ENCODE measurements around the gene MZF1. TPM values are rescaled to one million over a fixed set of nuclear protein-coding genes. Genes with fewer than 3 reads are reported as not detected.
"Not testable (repeated sequence)": the region's sequence is repeated elsewhere in the genome, so short reads cannot be mapped to it uniquely, and the experiment has no call there.

The MZF1 gene
- total RNA-seq (2014; rRNA removed; shearing (Covaris generic)) = 16.5 and 20.8 TPM in 2 replicates
- polyA plus RNA-seq (2014; cell fraction: nucleus; rRNA removed) = 89.2 and 128 TPM in 2 replicates

GRCh38 chr19:58572818-58573657 lies at the start of gene MZF1:
Gene MZF1, minus strand, starts transcription at chr19:58573335. Its CDS starts 1,946 bp downstream, at chr19:58571389.
- peak; percentile 99 for DNase-seq (ENCODE audit: extremely low read depth, low read depth)

DNA sequence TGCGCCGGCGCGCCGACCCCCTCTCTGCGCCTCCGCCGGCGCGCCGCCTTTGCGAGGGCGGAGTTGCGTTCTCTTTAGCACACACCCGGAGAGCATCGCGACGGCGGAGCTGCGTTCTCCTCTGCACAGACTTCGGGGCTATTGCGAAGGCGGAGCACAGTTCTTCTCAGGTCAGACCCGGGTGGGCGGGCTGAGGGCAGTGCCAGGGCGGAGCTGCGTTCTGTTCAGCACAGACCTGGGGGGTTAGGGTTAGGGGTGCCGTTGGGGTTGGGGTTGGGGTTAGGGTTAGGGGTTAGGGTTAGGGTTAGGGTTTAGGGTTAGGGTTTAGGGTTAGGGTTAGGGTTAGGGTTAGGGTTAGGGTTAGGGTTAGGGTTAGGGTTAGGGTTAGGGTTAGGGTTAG lies 34.1 kb upstream of the MZF1 start:
- DNase-seq (ENCODE audit: extremely low read depth, low read depth) = not testable (repeated sequence)

GRCh38 chr19:58606251-58606896 lies 33.2 kb upstream of the MZF1 start:
- not testable (repeated sequence) for DNase-seq (ENCODE audit: extremely low read depth, low read depth)

DNA sequence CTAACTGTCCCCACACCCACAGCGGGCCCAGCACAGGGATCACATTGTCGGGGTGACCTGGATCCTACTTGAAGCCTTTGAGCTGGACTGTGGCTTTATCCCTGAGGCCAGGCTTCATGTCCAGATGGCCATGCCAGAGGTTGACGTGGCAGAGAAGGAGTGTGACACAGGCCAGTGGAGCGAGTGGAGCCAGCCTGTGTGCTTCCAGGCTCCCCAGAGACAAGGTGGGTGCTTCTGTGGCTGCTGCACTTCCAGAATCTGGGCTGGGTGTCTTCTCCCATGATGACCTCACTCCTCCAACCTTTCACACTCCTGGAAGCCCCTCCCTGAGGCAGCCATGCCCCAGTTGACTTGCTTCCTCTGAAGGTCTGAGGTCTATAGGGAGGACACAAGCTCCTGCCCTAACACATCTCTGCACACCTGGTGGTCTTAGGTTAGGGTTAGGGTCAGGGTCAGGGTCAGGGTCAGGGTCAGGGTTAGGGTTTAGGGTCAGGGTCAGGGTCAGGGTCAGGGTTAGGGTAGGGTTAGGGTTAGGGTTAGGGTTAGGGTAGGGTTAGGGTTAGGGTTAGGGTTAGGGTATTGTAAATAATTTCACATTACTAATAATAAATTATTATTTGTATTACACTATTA lies 13.1 kb upstream of the MZF1 start:
- no peak for DNase-seq (ENCODE audit: extremely low read depth, low read depth)

DNA sequence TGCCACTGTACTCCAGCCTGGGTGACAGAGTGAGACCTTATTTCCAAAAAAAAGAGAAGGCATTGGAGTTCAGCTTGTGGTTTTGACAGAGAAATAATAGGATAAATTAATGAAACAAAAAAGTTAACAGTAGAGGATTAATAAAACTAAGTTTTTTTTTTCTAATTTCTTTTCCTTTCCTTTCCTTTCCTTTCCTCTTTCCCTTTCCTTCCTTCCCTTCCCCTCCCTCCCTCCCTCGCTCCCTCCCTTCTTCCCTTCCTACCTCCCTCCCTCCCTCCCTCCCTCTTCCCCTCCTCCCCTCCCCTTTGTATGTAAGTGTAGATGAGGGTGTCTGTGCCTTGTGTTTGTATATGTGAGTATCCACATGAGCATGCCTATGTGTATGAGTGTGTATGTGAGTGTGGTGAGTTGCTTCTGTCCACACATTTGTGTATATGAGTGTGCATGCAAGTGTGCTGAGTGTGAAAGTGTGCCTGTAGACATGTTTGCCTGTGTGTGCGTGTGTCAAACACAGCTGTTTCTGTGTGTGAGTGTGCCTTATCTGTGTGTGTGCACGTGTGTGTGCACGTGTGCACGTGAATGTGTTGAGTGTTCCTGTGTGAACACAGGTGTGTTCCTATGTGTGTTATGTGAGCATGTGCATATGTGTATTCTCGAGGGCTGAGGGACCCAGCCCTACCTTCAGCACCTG lies 12.5 kb upstream of the MZF1 start:
- DNase-seq (ENCODE audit: extremely low read depth, low read depth) = no peak

DNA sequence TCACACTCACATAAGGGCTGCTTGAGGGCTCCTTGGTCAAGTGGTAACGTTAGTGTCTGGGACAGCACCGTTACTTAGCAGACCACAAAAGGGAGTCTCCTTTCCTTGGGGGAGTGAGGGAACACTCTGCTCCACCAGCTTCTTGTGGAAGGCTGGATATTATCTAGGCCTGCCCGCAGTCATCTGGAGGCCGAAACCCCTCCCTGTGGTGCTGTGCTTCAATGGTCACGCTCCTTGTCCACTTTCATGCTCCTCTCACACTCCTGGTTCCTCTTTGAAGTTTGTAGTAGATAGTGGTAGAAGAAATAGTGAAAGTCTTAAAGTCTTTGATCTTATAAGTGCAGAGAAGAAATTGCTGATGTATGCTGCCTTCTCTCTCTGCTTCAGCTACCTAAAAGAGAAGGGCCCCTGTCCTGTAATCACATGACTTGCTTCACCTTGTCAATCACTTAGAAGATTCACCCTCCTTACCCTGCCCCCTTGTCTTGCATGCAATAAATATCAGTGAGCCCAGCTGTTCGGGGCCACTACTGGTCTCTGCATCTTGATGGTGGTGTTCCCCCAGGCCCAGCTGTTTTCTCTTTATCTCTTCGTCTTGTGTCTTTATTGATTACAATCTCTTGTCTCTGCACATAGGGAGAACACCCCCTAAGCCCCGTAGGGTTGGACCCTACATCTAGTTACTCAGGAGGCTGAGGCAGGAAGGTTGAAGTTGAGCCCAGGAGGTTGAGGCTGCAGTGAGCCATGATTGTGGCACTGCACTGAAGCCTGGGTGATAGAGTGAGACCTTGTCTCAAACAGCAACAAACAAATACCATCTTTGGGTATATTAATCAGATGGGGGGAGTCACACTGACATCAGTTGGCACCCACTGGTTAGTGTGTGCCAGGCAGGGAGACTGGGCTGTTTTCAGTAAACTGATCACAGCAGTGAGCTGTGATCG lies 11.6 kb upstream of the MZF1 start:
- no peak for DNase-seq (ENCODE audit: extremely low read depth, low read depth)

- DNase-seq (ENCODE audit: extremely low read depth, low read depth) = no peak
Measured at GRCh38 chr19:58582985-58583384, 9.8 kb upstream of the MZF1 start.

DNA sequence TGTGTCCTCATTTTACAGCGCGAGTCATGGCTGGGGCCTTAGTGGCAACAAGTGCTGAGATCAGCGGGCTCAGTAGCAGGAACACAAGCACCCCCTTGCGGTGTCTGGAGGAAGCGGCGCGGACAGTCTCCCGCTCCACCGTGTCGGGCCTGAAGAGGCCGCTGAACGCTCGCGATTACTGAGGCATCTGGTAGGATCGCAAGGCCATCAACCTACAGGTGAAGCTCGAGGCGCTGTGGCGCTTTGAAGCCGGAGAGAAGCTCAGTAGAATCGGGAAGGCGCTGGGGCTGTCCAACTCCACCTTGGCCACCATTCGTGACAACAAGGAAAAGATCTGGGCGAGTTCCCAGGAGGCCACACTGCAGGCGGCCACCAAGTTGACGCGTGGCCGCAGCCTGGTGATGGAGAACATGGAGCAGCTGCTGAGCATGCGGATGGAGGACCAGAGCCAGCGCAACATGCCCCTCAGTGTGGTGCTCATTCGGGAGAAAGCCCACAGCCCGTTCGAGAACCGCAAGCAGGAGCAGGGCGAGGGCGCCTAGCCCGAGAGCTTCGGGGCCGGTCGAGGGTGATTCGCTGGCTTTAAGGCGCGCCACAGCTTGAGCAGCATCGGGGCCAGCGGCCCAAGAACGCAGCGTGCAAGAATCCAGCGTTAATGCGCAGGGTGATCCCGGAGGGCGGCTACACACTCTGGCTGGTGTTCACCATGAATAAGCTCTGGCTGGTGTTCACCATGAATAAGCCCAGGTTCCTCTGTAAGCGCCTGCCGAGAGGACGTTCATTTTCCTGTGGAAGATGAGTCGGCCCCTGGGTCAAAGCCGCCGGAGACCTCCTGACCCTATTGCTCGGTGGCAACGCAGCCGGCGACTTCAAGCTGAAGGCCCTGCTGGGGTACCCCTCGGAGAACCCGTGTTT lies 8.3 kb upstream of the MZF1 start:
- peak; percentile 20 for DNase-seq (ENCODE audit: extremely low read depth, low read depth)

- no peak for DNase-seq (ENCODE audit: extremely low read depth, low read depth)
Measured at GRCh38 chr19:58579473-58580142, 6.5 kb upstream of the MZF1 start.

DNA sequence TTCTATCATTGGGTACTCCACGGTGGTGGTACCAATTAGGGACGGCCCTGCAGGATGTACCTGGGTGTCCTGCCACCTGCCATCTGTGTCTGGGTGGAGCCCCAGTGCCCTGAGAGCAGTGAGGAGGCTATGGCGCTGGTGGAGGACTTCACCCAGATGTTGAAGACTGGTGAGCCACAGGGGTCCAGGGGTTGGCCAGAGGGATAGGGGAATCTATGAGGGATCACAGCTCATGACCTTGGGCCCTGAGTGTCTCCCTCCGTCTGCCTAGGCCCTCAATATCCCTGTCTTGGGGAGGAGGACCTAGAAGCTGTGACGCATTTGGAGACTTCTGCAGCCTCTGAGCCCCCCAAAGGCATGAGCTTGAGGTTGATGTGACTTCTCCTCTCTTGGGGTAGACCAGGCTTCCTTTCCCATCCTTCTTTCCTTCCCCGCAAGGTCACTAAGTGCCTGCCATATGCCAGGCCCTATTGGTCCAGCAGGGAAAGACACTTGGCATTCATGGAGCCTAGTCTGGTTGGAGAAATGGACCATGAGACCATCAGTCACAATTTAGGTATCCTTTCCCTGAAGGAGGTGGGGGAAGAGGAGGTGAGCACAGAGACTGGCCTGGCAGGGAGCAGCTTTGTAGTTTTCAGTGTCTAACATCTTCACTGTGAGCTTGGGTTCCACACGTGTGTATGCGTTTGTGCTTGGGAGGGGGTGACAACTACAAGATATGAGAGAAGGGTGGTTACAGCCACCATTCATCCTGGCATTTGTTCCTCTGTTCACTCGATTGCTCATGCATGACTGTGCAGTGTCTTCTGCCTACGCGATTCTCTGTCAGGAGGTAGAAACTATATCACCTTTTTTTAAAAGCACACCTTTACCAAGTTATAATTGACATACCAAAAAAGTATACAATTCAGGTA lies 5.1 kb upstream of the MZF1 start:
- no peak for DNase-seq (ENCODE audit: extremely low read depth, low read depth)

DNA sequence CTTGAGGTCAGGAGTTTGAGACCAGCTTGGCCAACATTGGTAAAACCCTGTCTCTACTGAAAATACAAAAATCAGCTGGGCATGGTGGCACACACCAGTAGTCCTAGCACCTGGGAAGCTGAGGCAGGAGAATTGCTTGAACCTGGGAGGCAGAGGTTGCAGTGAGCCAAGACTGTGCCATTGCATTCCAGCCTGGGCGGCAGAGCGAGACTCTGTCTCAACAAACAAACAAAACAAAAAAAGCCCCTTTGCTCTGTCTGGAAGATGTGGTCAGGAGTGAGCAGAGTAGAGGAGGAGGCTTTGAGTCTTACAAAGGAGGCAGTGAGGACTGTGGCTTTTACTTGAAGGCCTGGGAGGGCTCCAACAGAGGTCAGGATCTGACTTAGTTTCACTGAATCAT lies 4.4 kb upstream of the MZF1 start:
- DNase-seq (ENCODE audit: extremely low read depth, low read depth) = not testable (repeated sequence)

DNA sequence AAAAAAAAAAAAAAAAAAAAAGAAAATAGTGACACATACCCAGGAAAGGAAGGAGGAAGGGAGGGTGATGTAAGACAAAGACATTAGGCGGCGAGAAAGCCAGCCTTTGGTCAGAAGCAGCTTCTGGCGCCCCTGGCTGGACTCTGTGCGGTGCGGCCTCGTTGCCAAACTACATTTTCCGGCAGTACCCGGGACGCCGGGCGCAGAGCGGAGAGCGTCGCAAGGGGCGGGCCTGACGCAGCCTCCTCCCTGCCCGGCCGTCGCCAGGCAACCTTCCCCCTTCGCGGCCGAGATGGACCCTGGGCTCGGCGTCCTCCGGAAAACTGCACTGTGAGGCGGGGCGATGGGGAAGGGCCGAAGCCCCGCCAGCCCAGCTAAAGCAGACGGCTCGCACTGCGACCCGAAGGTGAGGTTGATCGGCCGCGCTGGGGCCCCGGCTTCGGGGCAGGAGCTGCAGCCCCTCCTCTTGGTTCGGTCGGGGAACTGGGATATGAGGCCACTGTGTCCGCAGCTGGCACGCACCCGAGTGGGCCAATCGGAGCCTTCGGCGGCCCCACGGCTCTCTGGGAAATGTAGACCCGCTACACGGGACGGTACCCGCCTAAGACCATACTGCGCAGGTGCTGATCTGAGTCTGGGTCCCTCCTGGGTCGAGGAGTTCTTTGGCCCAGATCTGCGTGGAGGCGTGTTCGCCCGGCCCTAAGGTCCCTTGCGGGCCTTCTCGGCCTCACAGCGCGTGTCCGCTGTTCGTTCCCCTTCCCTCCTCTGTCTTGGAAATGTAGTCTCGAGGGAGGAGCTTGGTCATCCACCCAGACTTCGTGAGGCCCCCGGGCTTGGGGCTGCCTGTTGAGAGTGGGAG lies 2.3 kb upstream of the MZF1 start:
- peak; percentile 76 for DNase-seq (ENCODE audit: extremely low read depth, low read depth)

GRCh38 chr19:58573658-58574164 lies 576 bp upstream of the MZF1 start:
- DNase-seq (ENCODE audit: extremely low read depth, low read depth) = no peak

GRCh38 chr19:58572026-58572817 lies 913 bp downstream of the MZF1 start:
- DNase-seq (ENCODE audit: extremely low read depth, low read depth) = no peak

DNA sequence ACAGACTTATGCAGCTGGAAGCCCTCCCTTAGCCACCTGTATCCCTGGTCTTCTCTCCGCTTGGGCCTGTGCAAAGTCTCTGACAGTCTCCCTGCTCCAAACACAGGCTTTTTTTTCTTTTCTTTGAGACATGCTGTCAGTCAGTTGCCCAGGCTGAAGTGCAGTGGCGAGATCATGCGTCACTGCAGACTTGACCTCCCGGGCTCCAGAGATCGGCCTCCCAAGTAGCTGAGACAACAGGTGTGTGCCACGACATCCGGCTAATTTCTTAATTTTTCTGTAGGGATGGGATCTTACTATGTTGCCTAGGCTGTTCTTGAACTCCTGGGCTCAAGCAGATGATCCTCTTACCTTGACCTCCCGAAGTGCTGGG lies 1.6 kb downstream of the MZF1 start:
- no peak for DNase-seq (ENCODE audit: extremely low read depth, low read depth)
